Fibroblast of skin of right quadriceps (primary cell): ENCODE data around the gene RAP1GAP.

ENCODE experiments used
- DNase-seq: peaks from one replicate; pipeline ENCODE4 v3.0.0-alpha.2; 2013

RAP1GAP gene

DNA sequence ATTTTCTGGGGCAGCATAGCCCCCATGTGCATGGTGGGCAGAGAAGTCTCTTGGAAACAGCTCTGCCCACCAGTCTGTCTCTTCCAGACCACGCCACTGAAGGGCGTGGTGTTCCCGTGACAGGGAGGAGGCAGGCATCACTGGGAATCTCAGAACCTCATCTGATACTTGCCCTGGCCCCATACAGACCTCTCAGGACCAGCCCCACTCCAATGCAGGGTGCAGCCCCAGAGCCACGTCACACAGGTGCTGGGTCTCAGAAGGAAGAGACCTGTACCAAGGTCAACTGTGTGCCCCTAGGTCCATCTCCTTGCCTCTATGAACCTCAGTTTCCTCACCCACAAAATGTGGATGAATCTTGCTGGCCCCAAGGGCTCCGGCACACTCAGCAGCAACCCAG lies 7.3 kb downstream of the RAP1GAP start:
- DNase-seq = no peak

DNA sequence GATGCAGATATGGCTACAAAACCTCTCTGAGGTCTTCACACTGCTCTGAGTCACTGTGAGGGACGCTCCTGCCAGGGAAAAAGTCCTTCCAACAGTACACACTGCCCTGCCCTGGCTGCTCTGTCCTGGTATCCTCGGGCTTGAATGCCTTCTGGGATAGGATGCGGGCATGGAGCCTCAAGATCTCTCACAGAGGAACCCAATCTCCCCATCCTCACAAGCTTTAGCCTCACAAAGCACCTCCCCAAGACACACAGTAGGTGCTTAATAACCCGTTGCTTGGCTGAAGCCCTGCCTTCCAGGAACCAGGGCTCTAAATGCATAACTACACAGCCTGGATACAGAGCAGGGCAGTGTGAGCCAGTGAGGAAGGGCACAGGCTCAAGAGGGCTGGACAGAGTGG lies 9.2 kb downstream of the RAP1GAP start:
- DNase-seq = no peak

DNA sequence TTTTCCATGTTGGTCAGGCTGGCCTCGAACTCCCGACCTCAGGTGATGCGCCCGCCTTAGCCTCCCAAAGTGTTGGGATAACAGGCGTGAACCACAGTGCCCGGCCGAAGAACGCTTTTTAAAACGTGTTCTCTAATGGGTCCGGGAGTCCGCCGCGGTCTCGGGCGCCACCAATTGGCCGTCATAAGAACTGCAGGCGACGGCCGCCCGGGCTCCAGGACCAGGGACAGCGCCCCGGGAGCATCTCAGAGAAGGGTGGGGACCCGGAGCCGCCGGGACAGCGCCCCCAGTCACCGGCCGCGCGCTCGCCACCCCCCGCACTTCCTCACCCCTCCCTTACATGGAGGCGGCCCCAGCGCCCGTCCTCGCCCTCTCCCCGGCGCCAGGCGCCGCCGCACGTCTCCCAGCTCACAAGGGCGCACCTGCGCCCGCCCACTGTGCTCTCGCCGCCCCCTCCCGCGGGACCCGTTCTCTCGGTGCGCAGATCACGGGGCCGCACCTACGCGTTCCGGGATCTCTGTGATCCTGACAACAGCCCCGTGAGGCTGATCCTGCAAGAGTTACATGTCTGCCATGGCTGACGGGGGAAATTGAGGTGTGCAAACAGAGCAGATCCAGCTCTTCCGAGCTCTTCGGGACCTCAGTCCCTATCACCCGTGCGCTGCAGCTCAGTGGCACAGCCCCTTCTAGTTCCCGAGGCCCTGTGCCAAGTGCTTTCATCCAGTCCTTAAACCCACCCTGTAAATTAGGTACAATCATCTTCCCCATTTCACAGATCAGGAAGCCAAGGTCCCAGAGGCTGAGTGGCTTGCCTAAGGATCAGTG lies 9.8 kb downstream of the RAP1GAP start:
- peak; percentile 58 for DNase-seq

DNA sequence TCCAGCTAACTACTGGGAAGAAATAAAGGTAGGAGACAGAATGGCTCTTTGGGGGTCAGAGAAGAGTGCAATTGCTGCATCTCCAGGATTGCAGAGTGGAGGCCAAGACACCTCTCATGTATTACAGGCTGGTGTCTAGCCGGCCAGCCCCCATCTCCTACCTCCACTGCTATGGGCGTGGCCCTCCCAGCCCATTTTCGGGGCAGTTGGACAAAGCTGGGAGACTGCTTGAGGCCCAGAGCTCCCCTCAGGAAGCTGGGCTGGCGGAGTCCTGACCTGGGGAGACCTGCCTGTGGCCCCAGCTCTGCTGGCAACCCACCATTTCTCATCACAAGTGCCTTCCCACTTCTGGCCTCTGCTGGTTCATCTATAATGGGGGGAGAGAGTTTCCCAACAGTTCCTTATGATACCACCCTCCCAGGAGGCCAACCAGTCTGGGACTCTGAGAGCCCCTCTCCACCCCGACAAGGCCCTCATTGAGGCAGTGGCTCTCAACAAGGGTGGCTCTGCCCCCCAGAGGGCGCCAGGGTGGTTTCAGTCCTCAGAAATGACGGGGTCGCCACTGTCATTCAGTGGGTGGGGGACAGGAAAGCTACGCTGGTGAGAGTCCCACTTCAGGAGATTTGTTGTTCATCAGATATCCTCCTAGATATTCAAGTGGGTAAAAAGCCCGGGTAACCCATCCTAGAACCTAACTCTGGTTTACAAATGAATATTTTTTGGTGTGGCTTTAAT lies 11.5 kb downstream of the RAP1GAP start:
- no peak for DNase-seq

DNA sequence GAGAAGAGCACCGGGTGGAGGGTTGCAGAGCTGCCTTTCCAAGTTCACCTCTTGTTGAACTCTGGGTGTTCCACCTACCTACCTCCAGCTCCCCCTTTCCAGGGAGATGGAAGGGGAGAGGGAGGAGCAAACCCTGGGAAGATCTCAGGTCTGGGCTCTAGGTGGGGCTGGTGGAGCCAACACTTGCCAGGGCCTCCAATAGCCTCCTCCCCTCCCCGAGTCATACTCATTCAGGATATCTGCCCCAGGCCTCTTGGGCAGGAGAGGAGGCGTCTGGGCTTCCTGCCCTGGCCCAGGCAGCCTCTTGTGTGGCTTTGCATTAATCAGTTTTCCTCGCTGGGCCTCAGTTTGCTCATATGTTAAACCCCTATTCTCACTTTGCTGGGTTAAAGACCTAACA lies 13.4 kb downstream of the RAP1GAP start:
- no peak for DNase-seq

DNA sequence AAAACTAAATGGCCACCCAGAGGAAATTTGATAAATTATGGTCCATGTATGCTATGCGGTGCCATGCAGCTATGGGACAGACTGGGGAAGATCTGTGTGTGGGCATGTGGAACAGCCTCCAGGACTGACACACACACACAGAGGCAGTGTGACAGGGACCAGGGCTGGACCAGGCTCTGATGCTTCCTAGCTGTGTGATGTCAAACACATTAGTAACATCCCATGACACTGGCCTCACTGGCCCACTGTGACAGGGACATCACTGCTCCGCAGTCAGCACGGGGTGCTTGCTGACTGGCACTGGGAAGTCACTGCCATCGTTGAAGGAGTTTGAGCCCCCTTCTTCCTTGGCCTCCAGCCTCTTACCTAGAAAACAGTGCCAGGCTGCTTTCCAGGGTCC lies 13.9 kb downstream of the RAP1GAP start:
- no peak for DNase-seq

DNA sequence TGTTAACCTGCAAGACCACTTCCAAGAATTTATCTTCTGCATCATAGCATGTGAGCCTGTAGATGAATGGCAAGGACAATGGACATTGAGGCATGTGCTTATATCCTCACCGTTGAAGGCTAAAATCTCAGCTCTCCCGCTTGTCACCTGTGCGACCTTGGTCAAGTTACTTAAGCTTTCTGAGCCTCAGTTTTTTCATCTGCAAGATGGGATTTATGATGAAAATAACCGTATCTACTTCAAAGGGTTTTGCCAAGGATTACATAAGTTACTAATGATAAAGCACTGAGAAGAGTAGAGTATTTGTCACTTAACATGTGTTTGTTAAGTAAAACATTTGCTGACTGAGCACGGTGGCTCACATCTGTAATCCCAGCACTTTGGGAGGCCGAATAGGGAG lies 14.9 kb downstream of the RAP1GAP start:
- no peak for DNase-seq

DNA sequence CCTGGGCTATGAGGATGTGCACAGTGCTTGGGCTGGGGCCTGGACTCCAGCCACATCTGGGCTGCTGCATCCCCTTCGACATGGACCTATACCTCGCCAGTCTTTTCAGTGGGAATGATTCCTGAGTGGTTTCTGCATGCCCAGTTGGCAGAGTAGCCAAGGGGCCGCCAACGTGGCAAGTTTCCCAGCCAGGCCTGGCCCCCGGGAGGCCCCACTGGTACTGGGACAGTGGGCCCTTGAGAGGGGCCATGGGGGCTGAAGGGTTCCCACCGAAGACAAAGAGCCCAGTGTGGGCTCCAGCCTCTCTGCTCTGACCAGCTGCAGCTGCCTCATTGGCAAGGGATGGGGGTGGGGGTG lies 15.4 kb downstream of the RAP1GAP start:
- DNase-seq = no peak

DNA sequence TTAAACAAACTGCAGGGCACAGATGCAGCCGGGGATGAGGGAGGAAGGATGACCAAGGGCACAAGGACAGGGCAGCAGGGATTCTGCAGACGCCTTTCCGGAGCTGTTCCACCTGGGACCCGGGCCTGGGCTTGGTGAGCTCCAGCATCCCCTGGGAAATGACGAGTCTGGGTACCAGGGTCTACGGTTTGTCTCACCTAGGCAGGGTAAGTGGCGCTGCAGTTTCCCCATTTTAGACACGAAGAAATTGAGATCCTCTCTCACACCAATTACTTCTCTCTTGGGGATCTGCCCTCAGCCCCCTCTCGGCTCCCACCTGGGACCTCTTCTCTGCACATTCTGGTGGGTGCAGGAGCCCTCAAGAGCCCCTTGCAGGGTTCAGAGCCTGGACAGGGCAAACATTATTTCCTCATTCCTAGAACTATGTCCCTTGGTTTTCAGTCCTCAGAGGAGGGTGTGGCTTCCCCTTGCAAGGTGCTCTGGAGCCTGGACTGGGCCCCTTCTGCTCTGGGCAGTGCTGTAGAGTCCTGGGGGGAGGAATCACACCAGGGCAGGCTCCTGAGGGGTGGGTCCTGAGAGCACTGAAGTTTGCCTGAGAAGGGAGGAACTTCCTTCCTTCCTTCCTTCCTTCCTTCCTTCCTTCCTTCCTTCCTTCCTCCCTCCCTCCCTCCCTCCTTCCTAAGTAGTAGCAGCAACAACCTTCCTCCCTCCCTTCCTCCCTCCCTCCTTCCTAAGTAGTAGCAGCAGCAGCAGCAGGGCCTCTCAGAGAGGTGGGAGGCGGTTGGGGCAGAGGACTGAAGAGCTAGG lies 16.0 kb downstream of the RAP1GAP start:
- no peak for DNase-seq

DNA sequence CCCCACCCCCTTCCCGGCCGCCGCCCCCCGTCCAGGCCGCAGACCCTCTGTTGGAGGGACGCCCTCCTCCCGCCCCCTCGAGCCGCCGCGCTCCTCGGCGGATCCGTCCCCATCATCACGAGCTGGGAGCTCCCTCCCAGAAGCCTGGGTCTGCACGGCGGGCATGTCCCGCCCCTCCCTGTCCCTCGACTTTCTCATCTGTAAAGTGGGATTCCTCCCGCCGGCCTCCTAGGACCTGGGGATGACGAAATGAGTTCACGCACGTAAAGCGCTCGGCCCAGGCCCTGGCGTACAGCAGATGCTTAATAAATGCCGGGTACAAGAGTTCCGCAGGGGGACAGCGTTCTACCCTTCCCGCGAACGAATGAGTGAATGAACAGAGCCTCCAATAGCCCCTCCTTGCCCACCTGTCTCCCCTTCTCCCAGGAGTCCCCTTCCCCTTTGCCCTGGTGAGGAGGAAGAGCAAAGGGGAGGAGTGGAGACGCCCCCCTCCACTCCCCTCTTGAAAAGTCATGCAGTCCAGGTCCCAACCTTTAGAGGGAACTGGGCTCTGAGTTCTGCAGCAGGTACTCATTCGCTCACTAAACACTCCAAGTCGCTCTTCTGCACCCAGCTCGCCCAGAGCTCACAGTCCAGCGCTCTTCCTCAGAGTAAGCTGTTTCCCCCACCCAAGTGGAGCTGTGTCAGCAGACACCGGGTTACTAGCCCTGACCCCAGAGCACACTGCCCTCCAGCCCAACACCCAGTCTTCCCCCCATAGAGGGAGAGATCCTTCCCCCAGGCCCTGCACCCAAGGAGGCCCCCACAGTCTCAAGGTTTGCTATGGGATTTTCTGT lies 16.8 kb downstream of the RAP1GAP start:
- DNase-seq = no peak

DNA sequence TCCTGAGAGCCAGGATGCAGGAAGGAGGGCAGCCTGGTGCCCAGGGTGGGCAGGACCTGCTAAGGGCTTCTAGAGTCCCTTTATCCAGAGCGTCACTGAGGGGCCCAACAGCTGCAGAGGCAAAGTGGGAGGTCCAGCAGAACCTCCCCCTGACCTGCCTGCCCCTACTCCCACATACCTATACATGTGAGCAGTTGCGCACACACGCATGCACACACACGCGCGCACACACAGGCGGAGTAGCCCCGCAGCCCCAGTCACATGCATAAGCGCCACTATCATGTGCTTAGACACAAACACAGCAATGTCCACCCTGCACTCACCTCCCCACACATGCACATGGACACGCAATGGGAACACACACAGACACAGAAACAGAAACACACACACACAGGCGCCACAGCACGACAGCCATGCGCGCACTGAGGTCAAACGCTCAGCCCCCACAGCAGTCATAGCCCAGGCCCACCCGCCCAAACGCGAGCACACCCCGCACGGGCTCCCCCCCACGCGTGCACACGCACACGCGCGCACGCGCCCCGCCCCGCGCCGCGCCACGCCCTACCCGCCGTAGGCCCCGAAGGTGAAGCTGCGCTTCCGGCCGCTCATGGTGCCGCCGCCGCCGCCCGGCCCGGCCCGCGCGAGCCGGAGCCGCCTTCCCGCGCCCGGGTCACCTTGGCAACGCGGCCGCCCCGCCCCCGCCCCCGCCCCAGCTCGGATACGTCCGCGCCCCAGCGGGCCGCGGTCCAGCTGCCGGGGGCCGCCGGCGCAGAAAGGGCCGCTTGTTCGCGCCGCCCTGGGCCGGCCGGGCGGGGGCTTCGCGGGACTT lies 17.7 kb downstream of the RAP1GAP start:
- no peak for DNase-seq

DNA sequence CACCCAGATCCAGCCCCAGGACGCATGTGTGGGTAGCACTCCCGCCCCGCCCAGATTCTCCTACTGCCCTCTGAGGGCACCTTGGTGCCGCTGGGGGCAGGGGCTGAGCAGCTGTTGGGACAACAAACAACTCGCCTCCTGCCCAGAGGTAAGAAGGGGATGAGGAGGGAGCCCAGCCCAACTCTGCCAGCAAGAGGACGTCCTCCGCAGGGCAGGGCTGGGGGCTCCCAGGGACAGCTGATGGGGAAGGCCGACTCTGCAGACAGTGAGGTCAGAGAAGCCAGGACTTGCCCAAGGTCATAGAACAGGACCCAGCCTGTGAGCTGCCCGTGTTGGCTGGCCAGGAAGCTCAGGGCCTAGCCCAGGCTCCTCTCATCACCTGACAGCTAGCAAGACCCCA lies 18.8 kb downstream of the RAP1GAP start:
- DNase-seq = no peak

DNA sequence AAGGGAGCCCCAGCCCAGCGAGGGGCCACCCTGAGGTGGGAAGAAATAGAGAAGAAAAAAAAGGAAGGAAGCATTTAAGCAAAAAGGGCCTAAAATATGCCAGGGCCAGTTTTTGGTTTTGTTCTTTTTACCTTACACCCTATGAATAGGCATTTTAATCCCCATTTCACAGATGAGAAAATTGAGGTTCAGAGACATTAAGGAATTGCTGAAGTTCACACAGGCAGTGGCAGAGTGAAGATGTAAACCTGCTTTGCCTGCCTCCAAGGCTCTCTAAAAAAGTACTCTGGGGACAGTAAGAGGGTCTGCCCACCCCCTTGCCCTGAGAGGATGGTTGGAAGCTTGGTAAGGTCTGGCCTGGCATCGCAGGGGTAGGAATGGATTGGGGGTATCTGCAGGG lies 19.8 kb downstream of the RAP1GAP start:
- DNase-seq = no peak

DNA sequence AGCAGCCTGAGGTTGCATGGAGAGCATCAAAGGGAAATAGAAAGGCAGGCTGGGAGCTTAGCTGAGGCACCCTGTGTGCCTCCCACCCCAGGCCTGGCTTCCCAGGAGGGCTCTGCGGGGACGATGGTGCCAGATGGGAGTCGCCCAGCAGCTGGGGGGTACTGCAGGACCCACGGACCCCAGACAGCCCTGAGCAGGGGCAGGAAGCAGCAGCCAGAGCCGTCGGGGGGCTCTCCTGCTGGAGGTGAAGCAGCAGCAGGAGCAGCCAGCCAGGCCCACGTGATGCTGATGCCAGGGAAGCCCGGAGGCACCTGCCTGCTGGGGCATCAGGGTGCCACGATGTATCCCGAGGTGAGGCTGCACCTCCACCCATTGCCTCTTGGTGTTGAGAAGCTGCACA lies 20.4 kb downstream of the RAP1GAP start:
- no peak for DNase-seq

DNA sequence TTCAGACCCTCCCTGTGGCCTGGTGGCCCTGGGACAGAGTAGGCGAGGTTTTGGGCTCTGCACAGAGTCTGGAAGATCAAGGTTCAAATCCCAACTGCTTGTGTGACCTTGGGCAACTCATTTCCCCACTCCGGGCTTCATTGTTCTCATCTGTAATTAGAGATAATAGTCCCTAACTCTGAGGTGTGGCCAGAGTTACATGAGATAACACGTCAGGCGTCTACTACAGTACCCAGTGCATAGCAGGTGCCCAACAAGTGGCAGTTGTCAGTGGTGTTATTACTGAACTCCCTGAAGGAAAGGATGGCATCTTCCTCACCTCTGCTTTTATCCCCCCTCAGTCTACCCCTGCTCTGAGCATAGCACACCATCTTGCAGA lies 20.8 kb downstream of the RAP1GAP start:
- no peak for DNase-seq

DNA sequence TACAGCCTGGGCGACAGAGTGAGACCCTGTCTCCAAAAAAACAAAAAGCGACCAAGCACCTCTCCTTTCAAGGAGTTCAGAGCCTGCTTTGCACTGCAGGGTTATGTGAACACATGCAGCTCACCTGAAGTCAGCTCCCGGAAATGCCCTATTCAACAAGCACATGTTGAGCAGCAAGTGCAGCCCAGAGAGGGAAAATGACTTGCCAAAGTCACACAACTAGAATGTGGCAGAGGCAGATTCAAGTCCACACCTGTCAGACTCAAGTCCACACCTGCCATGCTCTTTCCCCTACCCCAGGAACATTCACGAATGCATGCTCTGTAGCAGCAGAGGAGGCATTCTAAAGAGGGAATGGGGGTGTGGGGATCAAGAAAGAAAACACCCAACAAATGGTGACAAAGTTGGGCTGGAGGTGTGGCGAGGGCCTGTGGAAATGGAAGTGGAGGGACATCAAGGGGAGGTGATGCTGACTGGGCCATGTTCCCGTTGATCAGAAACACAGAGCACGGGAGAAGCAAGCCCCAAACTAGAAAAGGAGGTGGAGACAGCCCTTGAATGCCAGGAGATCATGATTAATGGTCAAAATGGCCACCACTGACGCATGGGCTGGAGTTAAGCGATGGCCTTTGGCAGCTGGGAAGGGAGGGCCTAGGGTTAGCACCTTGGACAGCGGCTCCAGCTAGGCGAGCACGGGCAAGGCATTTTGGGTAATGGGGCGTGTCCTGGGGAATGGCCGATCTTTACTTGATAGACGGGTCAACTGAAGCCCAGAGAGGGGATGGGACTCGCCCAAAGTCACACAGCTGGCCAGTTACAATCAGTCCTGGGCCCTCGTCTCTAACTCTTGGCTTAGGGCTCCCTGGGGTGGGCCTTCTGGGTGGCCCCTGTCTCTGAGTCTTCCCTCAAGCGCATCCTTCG lies 21.5 kb downstream of the RAP1GAP start:
- DNase-seq = peak; percentile 42

DNA sequence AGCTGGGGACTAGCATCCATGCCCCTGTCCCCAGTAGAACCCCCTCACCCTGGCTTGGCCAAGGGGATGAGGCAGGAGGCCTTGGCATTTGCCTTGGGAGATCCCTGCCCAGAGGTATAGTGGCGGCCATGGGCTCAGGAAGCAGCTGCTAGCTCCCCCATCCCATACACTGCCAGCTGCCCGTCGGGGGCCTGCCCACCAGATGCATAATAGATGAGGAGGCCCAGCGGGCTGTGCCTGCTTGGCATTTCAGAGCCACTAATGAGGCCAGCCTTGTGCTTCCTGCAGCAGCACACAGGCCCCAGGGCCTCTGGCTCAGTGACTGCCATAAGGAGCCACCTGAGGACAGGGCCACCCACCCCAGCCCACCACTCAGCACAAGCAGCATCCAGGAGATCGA lies 23.6 kb downstream of the RAP1GAP start:
- no peak for DNase-seq

DNA sequence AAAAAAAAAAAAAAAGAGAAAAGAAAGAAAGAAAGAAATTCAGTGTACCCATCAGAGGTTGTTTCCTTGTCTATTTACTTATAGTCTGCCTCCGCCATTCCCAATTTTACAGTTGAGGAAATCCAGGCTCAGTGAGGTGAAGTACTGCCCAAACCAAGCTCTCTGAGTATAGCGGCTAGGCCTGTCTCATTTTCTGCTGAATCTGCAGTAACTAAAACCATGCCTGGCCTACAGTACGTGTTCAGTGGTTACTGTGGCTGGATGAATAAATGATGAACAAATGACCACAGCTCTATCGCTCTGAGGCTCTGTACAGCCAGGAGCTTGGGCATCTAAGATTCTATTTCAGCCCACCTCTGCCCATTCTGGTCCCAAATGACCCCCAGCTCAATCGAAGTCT lies 24.3 kb downstream of the RAP1GAP start:
- no peak for DNase-seq

DNA sequence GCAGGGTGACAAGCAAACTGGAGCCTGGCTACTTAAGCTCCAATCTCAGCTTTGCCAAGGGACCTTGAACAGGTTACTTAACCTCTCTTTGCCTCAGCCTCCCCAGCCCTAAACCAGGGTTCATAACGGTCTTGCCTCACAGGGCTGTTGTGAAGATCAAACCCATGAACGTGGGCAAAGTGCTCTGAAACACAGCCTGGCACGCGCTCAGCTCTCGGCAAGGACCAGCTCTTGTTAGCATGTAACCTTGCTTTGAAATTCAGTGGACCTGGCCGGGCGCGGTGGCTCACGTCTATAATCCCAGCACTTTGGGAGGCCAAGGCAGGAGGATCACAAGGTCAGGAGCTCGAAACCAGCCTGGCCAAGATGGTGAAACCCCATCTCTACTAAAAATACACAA lies 24.8 kb downstream of the RAP1GAP start:
- no peak for DNase-seq

DNA sequence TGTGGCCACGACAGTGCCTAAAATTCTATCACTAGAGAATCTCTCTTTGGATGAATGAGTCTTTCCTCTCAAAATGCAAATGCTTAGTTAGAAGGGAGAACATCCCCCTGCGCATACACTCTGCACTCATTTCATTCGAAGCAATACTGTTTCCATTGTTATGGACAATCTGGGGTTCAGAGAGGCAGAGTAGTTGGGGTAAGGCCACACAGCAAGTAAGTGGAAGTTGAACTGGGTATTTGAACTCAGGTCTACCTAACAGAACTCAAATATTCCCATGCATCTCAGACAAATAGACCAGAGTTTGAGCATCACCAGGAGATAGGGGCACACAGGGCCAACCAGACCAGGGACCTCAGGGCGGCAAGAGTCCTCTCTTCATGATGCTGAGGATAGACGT lies 25.5 kb downstream of the RAP1GAP start:
- DNase-seq = no peak
